Ramos (cell line): Measurements from ENCODE around the gene PKDREJ.

Experiments used
- in situ Hi-C: fragments of 300-500 bp; cut with MboI; formaldehyde crosslinking; loops from one replicate; pipeline ENCODE4 v1.14.3; 2022; ENCODE audit warnings: low sequenced_read_pairs; ENCODE audit not compliant: unreplicated experiment

PKDREJ gene

GRCh38 chr22:46290843-46291785 lies 28.0 kb upstream of the PKDREJ start:
- in situ Hi-C loops, result no loop called here

- in situ Hi-C loops, result no loop called here
These were observed 27.1 kb upstream of the PKDREJ start for GRCh38 chr22:46290121-46290842.

GRCh38 chr22:46289244-46289891 lies 26.2 kb upstream of the PKDREJ start:
- in situ Hi-C loops, result no loop called here

GRCh38 chr22:46288846-46289243 lies 25.7 kb upstream of the PKDREJ start:
- in situ Hi-C loops, result no loop called here

- in situ Hi-C loops, result no loop called here
These were observed 25.0 kb upstream of the PKDREJ start for GRCh38 chr22:46287873-46288751.

GRCh38 chr22:46286941-46287872 lies 24.1 kb upstream of the PKDREJ start:
- in situ Hi-C loops, result no loop called here

GRCh38 chr22:46286006-46286405 lies 22.9 kb upstream of the PKDREJ start:
- in situ Hi-C loops, result no loop called here

GRCh38 chr22:46281866-46282678 lies 18.9 kb upstream of the PKDREJ start:
- in situ Hi-C loops, result no loop called here

- in situ Hi-C loops, result no loop called here
These were observed 18.0 kb upstream of the PKDREJ start for GRCh38 chr22:46280999-46281623.

- in situ Hi-C loops, result no loop called here
These were observed 17.1 kb upstream of the PKDREJ start for GRCh38 chr22:46280063-46280817.

GRCh38 chr22:46278656-46279645 lies 15.8 kb upstream of the PKDREJ start:
- in situ Hi-C loops, result no loop called here

GRCh38 chr22:46276563-46276962 lies 13.4 kb upstream of the PKDREJ start:
- in situ Hi-C loops, result no loop called here

GRCh38 chr22:46275455-46276122 lies 12.4 kb upstream of the PKDREJ start:
- in situ Hi-C loops, result no loop called here

- in situ Hi-C loops, result no loop called here
These were observed 11.2 kb upstream of the PKDREJ start for GRCh38 chr22:46274381-46274780.

- in situ Hi-C loops, result no loop called here
These were observed 10.4 kb upstream of the PKDREJ start for GRCh38 chr22:46273432-46274148.
